Measurements from ENCODE around the gene ZNF814.
"Not testable (repeated sequence)": the region's sequence is repeated elsewhere in the genome, so short reads cannot be mapped to it uniquely, and the experiment has no call there.

The ZNF814 gene

DNA sequence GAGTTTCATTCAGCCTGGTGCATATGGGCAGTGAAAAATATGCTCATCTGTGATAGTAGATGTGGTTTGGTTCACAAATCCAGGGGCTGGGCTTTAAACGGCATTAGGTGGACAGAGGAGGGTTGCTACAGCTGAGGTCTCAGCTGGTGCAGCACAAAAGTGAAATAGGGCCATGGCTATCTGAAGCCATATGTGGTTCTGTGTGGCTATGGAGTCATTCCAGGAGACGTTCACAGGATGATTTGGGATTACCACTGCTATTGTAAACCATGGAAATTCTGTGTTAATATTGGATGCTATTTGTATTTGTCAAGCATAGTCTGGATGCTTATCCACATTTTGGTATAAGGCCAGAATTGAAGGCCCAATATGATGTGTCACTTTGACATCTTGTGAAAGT is 34.7 kb downstream of the ZNF814 start:
- DNase-seq: not testable (repeated sequence)

DNA sequence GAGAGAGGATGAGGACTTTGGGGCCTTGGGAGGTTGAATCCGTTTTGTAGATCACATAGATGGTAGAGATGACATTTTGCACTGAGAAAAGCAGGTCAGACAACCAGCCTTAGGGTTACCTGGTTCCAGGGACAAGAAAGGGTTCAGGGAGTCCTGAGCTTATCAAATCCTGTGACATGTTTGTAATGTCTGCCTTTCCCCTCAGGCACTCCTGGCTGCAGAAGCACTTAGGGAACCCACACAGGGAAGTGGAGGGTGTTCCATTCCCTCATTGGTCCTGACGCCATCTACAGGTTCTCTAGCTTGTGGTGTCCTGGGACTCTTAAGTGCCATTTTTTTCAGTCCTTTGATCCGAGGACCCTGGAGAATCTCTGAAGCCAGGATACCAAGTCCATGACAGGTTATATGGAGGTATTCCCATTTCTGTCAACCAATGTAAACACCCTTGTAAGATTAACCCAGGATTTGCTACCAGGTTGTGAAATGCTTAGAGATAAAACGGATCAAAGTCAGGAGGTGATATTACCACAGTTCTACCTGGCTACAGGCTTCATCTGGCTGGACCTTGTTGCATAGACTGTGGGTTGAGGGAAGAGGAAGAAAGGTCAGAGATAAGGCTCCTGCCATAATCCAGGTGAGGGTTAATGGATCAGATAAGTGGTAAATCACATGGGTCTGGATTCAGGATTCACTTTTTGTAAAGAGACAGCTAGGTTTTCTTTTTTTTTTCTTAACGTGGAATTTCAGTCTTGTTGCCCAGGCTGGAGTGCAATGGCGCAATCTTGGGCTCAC is 36.8 kb downstream of the ZNF814 start:
- DNase-seq: not testable (repeated sequence)

GRCh38 chr19:57850553-57851017 is 38.3 kb downstream of the ZNF814 start:
- DNase-seq: peak; percentile 25

DNA sequence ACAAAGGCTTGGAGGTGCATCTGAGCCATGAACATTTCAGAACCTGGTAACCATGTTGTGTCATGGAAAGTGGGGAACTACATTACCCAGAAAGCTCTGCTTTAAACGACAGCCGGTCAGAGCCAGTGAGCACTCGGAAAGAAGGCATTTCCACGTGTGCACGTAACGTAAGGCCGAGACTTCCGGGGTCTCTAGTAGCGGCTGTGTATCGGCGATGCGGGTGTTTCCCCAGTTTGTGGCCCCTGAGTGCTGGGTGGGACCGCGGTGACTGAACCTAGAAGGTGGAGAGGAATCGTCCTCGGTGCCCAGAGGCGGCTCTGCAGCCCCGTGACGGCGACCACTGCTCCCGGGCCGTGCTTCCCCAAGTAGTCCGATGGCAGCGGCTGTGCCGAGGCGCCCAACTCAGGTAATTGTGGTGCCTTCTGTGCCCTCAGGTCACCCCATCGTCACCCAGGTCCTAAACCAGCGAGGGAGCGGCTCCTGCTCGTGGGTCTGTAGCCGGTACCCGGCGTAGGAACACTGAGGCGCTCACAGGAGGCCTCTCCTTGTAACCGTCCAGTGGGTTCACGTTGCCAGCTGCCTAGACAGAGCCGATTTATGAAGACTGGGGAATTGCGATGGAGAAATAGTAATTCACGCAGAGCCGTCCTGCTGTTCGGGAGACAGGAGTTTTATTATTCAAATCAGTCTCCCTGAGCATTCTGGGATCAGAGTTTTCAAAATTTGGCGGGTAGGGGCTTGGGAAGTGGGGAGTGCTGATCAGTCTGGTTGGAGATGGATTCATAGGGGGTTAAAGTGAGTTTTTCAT is 39.0 kb downstream of the ZNF814 start, which contains the start of gene ZNF587:
Gene ZNF587 (plus strand): TSS at position 194 of the 808 bp plus-strand sequence. CDS start 180 bp downstream, at position 374.
- DNase-seq: peak; percentile 86

DNA sequence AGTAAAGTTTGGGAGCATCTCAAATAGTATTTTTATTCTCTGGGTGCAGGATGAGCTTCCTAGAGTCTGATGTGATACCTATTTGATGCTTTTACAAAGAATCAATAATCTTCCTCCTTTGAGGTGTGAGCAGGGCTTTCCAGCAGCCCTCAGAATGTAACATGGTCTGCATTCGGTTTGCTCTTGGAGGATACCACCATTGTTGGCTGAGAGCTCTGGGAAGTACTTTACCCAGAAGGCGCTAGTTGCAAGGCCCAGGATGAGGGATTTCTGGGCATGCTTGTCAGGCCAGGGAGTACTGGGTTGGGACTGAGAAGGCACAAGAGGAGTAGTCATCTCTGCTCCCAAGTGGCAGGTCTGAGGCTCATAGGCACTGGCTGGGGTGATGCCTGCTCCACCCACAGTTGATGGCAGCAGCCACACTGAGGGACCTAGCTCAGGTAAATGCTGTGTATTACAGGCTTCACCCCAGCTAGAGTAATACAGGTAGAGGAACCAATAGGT is 39.6 kb downstream of the ZNF814 start:
- not testable (repeated sequence) for DNase-seq

DNA sequence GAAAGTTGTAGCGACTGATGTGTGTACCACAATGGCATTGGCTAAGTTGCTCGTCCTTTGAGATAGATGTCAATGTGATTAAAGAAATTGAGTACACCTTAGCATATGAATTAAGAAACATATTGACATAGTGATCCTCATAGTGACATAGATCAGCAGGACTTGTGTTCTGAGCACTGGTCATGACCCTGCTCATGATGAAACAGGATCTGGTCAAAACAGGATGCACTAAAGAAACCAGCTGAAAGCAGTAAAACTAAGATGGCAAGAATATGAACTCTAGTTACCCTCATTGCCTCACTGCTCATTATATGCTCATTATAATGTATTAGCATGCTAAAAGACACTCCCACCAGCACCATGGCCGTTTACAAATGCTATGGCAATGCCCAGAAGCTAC is 41.7 kb downstream of the ZNF814 start:
- DNase-seq: not testable (repeated sequence)

DNA sequence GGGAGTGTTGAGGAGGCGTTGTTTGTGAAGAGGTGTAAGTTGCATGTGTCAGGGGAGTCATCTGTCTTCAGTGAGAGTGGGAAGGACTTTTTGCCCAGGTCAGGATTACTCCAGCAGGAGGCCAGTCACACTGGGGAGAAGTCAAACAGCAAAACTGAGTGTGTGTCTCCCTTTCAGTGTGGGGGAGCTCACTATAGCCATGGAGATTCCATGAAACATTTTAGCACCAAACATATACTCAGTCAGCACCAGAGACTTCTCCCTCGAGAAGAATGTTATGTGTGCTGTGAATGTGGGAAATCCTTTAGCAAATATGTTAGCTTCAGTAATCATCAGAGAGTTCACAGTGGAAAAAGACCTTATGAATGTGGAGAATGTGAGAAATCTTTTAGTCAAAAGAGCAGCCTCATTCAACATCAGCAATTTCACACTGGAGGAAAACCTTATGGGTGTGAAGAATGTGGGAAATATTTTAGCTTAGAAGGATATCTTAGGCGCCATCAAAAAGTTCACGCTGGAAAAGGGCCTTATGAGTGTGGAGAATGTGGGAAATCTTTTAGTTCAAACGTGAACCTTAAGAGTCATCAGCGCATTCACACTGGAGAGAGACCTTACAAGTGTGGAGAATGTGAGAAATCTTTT is 47.6 kb downstream of the ZNF814 start:
- DNase-seq: no peak

GRCh38 chr19:57838622-57839191 is 50.1 kb downstream of the ZNF814 start:
- not testable (repeated sequence) for DNase-seq

- DNase-seq: not testable (repeated sequence)
Measured at GRCh38 chr19:57836991-57837390, 51.8 kb downstream of the ZNF814 start.

DNA sequence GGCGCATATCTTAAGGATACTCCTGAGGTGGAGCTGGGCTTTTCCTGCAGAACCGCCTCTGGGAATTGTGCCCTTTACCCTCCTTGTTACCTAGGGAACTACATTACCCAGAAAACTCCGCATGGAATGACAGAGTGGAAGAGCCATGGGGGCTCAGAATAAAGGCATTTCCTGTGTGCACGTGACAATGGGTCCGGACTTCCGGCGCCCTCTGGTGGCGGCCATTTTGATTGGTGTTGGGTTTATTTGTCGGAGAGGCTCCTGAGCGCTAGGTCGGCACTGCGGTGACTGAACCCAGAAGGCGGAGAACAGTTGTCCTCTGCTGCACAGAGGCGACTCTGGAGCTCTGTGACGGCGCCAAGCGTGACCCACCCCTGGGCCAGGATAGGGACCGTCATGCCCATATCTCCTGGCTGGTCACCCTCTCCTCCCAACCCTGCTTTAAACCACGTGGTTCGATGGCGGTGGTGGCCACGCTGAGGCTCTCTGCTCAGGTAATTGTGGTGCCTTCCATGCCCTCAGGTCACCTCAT is 58.7 kb downstream of the ZNF814 start, which contains the start of gene ZNF587B:
Gene ZNF587B (plus strand): TSS at position 229 of the 532 bp plus-strand sequence. CDS start 230 bp downstream, at position 459.
- DNase-seq: peak; percentile 25

DNA sequence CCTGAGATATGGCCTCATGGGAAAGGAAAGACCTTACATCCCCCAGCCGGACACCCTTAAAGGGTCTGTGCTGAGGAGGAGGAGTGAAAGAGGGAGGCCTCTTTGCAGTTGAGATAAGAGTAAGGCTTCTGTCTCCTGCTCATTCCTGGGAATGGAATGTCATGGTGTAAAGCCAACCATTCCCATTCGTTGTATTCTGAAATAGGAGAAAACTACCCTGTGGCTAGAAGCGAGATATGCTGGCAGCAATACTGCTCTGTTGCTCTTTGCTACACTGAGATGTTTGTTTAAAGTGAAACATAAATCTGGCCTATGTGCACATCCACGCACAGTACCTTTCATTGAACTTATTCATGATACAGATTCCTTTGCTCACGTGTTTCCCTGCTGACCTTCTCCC is 59.5 kb downstream of the ZNF814 start:
- no peak for DNase-seq

DNA sequence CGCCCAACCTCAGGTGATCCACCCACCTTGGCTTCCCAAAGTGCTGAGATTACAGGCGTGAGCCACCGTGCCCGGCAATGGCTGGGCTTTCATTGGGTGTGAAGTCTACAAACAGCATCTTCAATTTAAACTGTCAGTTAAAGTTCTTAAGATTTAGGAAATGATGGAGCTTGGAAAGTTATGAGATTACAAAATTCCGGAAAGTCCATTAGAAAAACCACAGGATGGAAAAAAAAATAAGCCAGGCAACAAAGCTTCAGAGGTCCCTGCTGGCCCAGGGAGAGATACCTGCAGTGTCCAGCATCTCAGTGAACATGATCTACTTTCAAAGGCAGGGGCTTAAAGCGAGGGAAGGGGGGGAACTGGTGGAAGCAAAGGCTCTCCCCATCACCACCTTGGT is 63.3 kb downstream of the ZNF814 start:
- no peak for DNase-seq

- DNase-seq: not testable (repeated sequence)
Measured at GRCh38 chr19:57823608-57824007, 65.2 kb downstream of the ZNF814 start.

- DNase-seq: not testable (repeated sequence)
Measured at GRCh38 chr19:57823155-57823554, 65.7 kb downstream of the ZNF814 start.

DNA sequence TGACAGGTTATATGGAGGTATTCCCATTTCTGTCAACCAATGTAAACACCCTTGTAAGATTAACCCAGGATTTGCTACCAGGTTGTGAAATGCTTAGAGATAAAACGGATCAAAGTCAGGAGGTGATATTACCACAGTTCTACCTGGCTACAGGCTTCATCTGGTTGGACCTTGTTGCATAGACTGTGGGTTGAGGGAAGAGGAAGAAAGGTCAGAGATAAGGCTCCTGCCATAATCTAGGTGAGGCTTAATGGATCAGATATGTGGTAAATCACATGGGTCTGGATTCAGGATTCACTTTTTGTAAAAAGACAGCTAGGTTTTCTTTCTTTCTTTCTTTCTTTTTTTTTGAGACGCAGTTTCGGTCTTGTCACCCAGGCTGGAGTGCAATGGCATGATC is 67.3 kb downstream of the ZNF814 start:
- DNase-seq: not testable (repeated sequence)

- DNase-seq: not testable (repeated sequence)
Measured at GRCh38 chr19:57821095-57821494, 67.7 kb downstream of the ZNF814 start.

GRCh38 chr19:57820599-57820998 is 68.2 kb downstream of the ZNF814 start:
- no peak for DNase-seq

DNA sequence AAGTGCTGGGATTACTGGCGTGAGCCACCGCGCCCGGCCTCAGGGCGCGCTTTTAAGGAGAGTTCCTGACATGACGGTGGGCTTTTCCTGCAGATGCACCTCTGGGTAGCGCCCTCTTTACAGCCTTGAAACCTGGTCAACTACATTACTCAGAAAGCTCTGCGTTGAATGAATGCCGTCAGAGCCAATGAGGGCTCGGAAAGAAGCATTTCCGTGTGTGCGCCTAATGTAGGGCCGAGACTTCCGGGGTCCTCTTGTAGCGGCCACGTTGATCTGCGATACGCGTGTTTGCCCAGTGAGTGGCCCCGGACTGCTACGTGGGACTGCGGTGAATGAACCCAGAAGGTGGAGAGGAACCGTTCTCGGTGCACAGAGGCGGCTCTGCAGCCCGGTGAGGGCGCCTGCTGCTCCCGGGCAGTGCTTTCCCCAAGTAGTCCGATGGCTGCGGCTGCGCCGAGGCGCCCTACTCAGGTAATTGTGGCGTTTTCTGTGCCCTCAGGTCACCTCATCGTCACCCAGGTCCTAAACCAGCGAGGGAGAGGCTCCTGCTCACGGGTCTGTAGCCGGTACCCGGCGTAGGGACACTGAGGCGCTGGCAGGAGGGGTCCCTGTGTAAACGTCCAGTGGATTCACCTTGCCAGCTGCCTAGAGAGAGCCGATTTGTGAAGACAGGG is 69.2 kb downstream of the ZNF814 start:
- peak; percentile 90 for DNase-seq

- DNase-seq: no peak
Measured at GRCh38 chr19:57818378-57818777, 70.5 kb downstream of the ZNF814 start.

GRCh38 chr19:57817976-57818375 is 70.9 kb downstream of the ZNF814 start:
- DNase-seq: no peak

GRCh38 chr19:57816652-57817051 is 72.2 kb downstream of the ZNF814 start:
- DNase-seq: no peak

Measured in CD4-positive, alpha-beta T cell treated with Interleukin-4 for 4 hours (primary cell).